ENCODE results near the gene APBB1IP.
"Not testable (repeated sequence)": the region's sequence is repeated elsewhere in the genome, so short reads cannot be mapped to it uniquely, and the experiment has no call there.

APBB1IP gene

DNA sequence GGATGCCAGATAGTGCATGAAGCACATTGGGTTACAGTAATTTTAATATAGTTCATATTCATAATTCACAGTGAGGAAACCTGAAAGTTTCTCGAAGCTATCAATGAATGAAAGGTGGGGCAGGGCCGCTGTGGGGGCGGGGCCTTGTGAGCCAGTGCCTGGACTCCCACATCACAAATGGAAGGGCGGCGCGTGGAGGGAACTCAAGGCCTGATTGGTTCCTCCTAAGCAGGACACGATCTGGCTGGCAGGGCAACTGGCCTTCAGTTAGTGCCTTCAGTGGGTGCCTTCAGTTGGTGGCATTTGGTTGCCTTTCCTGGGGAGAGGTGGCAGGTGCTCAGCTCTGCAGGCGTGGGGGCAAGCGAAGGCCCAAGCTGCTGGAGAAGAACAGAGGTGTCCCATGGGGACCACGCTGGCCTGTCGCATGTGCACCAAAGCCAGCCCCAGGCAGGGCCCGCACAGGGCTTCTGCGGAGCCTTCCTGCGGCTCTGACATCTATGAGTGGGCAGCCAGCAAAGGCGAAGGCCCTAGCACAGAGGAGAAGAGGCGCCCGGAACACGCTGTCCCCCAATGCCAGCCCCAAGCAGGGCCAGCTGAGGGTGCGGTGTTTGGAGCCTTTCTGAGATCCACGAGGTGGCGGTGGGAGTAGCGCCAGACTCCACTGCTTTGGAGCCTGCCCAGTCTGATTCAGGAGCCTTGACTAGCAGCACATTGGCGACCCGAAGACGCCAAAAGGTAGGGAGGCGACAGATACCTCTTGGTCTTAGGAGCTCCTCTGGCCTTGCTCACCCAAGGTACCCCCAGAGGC, 141.3 kb downstream of the APBB1IP start:
- Histone ChIP-seq H3K27ac (no peak overlapping the region), H3K9ac (ENCODE audit: insufficient read length) (no peak overlapping the region), H3K9me3 (ENCODE audit: low read depth, low read length) (no peaks in the 10 kb centered on the region), H3K4me3 (no peak overlapping the region), H3K36me3 (ENCODE audit: insufficient read depth, low read length) (no peaks in the 10 kb centered on the region)
- no peak for DNase-seq (ENCODE audit: low read depth, low spot score)
- TF ChIP-seq EZH2 (IDR thresholded peaks at IDR 0.05) = no peak

DNA sequence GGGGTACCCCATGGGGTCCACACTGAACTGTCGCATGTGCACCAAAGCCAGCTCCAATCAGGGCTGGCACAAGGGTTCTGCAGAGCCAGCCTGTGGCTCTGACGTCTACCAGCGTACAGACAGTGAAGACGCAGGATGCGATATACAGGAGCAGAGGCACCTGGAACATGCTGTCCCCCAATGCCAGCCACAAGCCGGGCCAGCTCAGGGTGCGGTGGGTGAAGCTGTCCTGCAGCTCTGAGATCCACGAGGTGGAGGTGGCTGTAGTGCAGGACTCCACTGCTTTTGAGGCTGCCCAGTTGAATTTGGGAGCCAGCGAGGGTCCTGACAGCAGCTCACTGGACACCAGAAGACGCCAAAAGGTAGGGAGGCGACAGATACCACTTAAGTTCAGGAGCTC, 148.1 kb downstream of the APBB1IP start:
- Histone ChIP-seq H3K4me3 (no peak overlapping the region), H3K9me3 (ENCODE audit: low read depth, low read length) (no peaks in the 10 kb centered on the region), H3K36me3 (ENCODE audit: insufficient read depth, low read length) (no peaks in the 10 kb centered on the region)

DNA sequence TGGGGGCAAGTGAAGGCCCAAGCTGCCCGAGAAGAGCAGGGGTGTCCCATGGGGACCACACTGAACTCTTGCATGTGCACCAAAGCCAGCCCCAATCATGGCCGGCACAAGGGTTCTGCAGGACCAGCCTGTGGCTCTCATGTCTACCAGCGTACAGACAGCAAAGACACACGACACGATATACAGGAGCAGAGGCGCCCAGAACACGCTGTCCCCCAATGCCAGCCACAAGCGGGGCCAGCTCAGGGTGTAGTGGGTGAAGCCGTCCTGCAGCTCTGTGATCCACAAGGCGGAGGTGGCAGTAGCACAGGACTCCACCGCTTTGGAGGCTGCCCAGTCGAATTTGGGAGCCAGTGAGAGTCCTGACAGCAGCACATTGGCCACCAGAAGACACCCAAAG, 150.5 kb downstream of the APBB1IP start:
- no peaks in the 10 kb centered on the region for H3K9me3 ChIP-seq (ENCODE audit: low read depth, low read length)
- DNase-seq (ENCODE audit: low read depth, low spot score) = no peak

More for the DNA sequence above, 148.1 kb downstream of the APBB1IP start:
- no peak for DNase-seq (ENCODE audit: low read depth, low spot score)
- no peak overlapping the region for H3K9ac ChIP-seq (ENCODE audit: insufficient read length)
- TF ChIP-seq EZH2 (IDR thresholded peaks at IDR 0.05) (no peak), POLR2AphosphoS5 (IDR thresholded peaks at IDR 0.05; ENCODE audit: borderline replicate concordance, low read depth, low read length) (no peak), FOXP2 (optimal IDR thresholded peaks at IDR 0.05; ENCODE audit: control extremely low read depth, extremely low read length, insufficient read depth) (no peak)
- H3K27ac ChIP-seq = no peak overlapping the region

DNA sequence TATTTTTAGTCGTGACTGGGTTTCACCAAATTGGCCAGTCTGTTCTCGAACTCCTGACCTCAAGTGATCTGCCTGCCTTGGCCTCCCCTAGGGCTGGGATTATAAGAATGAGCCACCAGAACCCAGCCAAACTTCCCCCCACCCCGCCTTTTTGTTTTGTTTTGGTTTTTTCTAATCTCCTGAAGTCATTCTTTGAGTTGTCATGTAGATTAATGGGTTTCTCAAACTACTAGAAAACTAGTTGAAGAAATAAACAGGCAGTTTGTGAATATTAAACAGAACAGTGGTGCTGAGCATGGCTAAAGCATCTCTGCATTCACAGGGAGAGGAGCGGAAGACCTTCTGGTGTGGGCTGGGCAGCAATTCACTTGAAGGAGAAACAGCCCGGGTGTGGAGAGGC, 151.7 kb downstream of the APBB1IP start:
- H3K4me3 ChIP-seq; DNase-seq (ENCODE audit: low read depth, low spot score); H3K9ac ChIP-seq (ENCODE audit: insufficient read length); H3K36me3 ChIP-seq (ENCODE audit: insufficient read depth, low read length); H3K27ac ChIP-seq; H3K9me3 ChIP-seq (ENCODE audit: low read depth, low read length): not testable (repeated sequence)

More for the DNA sequence above, 150.5 kb downstream of the APBB1IP start:
- no peak overlapping the region for H3K9ac ChIP-seq (ENCODE audit: insufficient read length)
- no peaks in the 10 kb centered on the region for H3K36me3 ChIP-seq (ENCODE audit: insufficient read depth, low read length)
- TF ChIP-seq EZH2 (IDR thresholded peaks at IDR 0.05) (no peak), FOXP2 (optimal IDR thresholded peaks at IDR 0.05; ENCODE audit: control extremely low read depth, extremely low read length, insufficient read depth) (no peak), POLR2AphosphoS5 (IDR thresholded peaks at IDR 0.05; ENCODE audit: borderline replicate concordance, low read depth, low read length) (no peak)
- no peak overlapping the region for H3K27ac ChIP-seq
- H3K4me3 ChIP-seq = no peak overlapping the region

DNA sequence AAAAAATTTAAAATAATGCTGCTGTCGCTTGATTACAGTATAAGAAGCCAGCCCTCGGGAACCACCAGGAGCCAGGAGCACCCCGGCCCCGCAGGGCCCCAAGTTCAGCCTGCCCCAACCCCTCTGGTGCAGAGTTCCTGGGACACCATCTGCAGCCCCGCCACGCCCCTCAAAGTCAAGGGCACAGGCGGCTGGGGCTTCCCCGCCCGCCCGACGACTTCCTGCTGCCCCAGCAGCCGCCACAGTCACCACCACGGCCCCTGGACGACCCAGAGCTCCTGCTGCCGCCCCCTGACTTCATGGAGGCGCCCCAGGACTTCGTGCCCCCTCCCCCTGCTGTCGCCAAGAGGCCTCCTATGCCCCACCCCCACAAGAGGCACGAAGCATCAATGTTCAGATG, 155.8 kb downstream of the APBB1IP start:
- TF ChIP-seq EZH2 (IDR thresholded peaks at IDR 0.05) (no peak), FOXP2 (optimal IDR thresholded peaks at IDR 0.05; ENCODE audit: control extremely low read depth, extremely low read length, insufficient read depth) (no peak), POLR2AphosphoS5 (IDR thresholded peaks at IDR 0.05; ENCODE audit: borderline replicate concordance, low read depth, low read length) (no peak)
- Histone ChIP-seq H3K9ac (ENCODE audit: insufficient read length) (no peak overlapping the region), H3K4me3 (no peak overlapping the region), H3K9me3 (ENCODE audit: low read depth, low read length) (no peaks in the 10 kb centered on the region), H3K36me3 (ENCODE audit: insufficient read depth, low read length) (no peaks in the 10 kb centered on the region), H3K27ac (no peak overlapping the region)
- no peak for DNase-seq (ENCODE audit: low read depth, low spot score)

DNA sequence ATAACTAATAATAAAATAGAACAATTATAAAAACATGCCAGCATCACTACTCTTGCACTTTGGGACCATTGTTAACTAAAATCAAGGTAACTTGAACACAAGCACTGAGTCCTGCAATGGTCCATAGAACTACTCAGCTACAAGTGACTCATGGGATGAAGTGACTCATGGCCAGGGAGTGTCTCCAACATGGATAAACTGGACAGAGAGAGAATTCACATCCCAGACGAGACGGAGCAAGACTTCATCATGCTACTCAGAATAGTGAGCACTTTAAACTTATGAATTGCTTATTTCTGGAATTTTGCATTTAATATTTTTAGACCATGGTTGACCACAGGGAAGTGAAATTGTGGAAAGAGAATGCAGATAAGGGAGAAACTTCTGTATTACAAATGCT, 165.1 kb downstream of the APBB1IP start:
- H3K9me3 ChIP-seq (ENCODE audit: low read depth, low read length); H3K27ac ChIP-seq; H3K36me3 ChIP-seq (ENCODE audit: insufficient read depth, low read length); H3K9ac ChIP-seq (ENCODE audit: insufficient read length); H3K4me3 ChIP-seq; DNase-seq (ENCODE audit: low read depth, low spot score): not testable (repeated sequence)

DNA sequence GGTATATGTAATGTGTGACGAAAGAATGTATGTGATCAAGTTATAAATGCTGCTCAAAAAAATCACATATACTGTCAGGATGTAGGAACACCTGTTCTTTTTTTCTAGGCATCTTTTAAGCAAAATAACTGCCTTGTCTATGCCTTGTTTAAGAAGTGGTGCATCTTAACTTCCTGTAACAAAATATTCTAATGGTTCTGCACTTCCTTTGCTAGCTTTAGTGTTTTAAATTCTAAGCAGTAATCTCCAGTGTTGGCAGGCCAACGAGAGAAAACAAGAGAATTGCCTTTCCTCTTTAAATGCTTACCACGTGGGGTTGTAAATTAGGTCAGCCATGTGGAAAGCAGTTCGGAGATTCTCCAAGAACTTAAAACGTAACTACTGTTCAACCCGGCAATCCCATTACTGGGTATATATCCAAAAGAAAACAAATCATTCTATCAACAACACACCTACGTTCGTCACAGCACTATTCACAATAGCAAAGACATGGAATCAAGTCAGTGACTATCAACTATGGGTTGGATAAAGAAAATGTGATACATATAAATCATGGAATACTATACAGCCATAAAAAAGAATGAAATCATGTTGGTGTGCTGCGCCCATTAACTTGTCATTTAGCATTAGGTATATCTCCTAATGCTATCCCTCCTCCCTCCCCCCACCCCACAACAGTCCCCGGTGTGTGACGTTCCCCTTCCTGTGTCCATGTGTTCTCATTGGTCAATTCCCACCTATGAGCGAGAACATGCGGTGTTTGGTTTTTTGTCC, 166.4 kb downstream of the APBB1IP start:
- H3K36me3 ChIP-seq (ENCODE audit: insufficient read depth, low read length); H3K4me3 ChIP-seq; H3K27ac ChIP-seq; DNase-seq (ENCODE audit: low read depth, low spot score); H3K9me3 ChIP-seq (ENCODE audit: low read depth, low read length); H3K9ac ChIP-seq (ENCODE audit: insufficient read length): not testable (repeated sequence)

DNA sequence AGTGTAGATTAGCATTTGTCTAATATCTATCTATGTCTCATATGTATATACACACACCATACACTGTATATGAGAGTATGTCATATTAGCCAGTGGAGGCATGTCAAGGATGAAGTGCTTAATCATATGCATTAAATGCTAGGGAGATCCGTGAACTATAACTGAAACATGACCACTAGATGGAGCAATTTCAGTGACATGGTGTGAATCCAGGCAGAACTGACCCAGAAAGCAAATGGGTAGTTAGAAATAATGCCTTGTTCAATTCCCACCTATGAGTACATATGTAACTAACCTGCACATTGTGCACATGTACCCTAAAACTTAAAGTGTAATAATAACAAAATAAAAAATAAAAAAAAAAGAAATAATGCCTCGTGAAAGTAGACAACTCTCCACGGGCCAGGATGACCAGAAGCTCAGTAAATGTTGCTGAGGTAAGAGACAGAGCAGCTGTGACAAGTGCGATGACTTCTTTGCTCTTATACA, 168.3 kb downstream of the APBB1IP start:
- not testable (repeated sequence) for H3K27ac ChIP-seq; DNase-seq (ENCODE audit: low read depth, low spot score); H3K9me3 ChIP-seq (ENCODE audit: low read depth, low read length); H3K9ac ChIP-seq (ENCODE audit: insufficient read length); H3K36me3 ChIP-seq (ENCODE audit: insufficient read depth, low read length); H3K4me3 ChIP-seq

DNA sequence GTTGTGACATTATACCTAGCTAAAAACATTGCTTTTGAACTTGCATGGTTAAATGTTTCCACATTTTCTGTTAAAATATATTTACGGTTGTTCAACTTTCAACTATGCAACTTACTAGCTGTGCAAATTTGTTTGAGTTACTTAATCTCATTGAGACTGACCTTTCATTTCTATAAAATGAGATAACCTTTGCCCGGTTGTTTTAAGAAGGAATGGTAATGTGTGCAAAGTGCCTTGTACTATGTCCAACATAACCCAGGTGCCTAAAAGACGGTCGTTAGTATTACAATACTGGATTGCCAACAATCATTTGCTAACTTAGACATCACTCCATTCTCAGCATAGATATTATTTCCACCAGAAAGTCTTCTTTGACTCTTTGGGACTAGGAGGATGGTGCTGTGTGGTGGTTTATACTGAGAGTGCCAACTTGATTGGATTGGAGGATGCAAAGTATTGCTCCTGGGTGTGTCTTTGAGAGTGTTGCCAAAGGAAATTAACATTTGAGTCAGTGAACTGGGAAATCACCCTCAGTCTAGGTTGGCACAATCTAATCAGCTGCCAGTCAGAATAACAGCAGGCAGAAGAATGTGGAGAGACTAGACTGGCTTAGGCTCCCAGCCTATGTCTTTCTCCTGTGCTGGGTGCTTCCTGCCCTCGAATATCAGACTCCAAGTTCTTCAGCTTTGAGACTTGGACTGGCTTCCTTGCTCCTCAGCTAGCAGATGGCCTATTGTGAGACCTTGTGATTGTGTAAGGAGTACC, 174.2 kb downstream of the APBB1IP start:
- TF ChIP-seq EZH2 (IDR thresholded peaks at IDR 0.05) (no peak), FOXP2 (optimal IDR thresholded peaks at IDR 0.05; ENCODE audit: control extremely low read depth, extremely low read length, insufficient read depth) (no peak), POLR2AphosphoS5 (IDR thresholded peaks at IDR 0.05; ENCODE audit: borderline replicate concordance, low read depth, low read length) (no peak)
- Histone ChIP-seq H3K36me3 (ENCODE audit: insufficient read depth, low read length) (no peaks in the 10 kb centered on the region), H3K4me3 (no peak overlapping the region), H3K27ac (no peak overlapping the region), H3K9ac (ENCODE audit: insufficient read length) (no peak overlapping the region), H3K9me3 (ENCODE audit: low read depth, low read length) (no peaks in the 10 kb centered on the region)
- no peak for DNase-seq (ENCODE audit: low read depth, low spot score)

Measured in SK-N-MC (cell line).